ENCODE measurements around the gene LAMB3.

The LAMB3 gene

GRCh38 chr1:209617755-209618154 lies 34.5 kb downstream of the LAMB3 start:
- H3K36me3 ChIP-seq (ENCODE audit: low read length) = no peaks in the 10 kb centered on the region
- H3K79me2 ChIP-seq (ENCODE audit: insufficient read depth, low read length) = no peaks in the 10 kb centered on the region
- H3K27ac ChIP-seq (ENCODE audit: low read depth, low read length) = no peak overlapping the region
- no peaks in the 10 kb centered on the region for H3K9me3 ChIP-seq (ENCODE audit: insufficient read depth, low read length)
- no peaks in the 10 kb centered on the region for H3F3A ChIP-seq (ENCODE audit: insufficient read depth)
- no peak overlapping the region for H2AFZ ChIP-seq (ENCODE audit: low read depth, low read length, severe bottlenecking)
- TF ChIP-seq CTCF (IDR thresholded peaks at IDR 0.05; ENCODE audit: insufficient read depth, low read length, poor library complexity, severe bottlenecking) = no peak
- TF ChIP-seq EZH2phosphoT487 (conservative IDR thresholded peaks at IDR 0.05; ENCODE audit: low read length) = no peak
- no peak overlapping the region for H3K9ac ChIP-seq (ENCODE audit: low read length)
- H4K20me1 ChIP-seq (ENCODE audit: low read depth, low read length) = no peaks in the 10 kb centered on the region
- H3K4me2 ChIP-seq (ENCODE audit: low read depth, low read length, poor library complexity, severe bottlenecking) = no peak overlapping the region
- no peak overlapping the region for H3K4me3 ChIP-seq (ENCODE audit: insufficient read depth, low read length, poor library complexity, severe bottlenecking)
- H3K27me3 ChIP-seq (ENCODE audit: low read length) = no peaks in the 10 kb centered on the region
- H3K9me2 ChIP-seq (replicated peaks; ENCODE audit: insufficient read depth, low read length) = no peaks in the 10 kb centered on the region

- no peak for TF ChIP-seq CTCF (IDR thresholded peaks at IDR 0.05; ENCODE audit: insufficient read depth, low read length, poor library complexity, severe bottlenecking)
- no peaks in the 10 kb centered on the region for H3K27me3 ChIP-seq (ENCODE audit: low read length)
- no peaks in the 10 kb centered on the region for H3K79me2 ChIP-seq (ENCODE audit: insufficient read depth, low read length)
- no peaks in the 10 kb centered on the region for H3F3A ChIP-seq (ENCODE audit: insufficient read depth)
- H3K9me3 ChIP-seq (ENCODE audit: insufficient read depth, low read length) = no peaks in the 10 kb centered on the region
- H3K27ac ChIP-seq (ENCODE audit: low read depth, low read length) = no peak overlapping the region
- no peak overlapping the region for H3K4me3 ChIP-seq (ENCODE audit: insufficient read depth, low read length, poor library complexity, severe bottlenecking)
- no peaks in the 10 kb centered on the region for H3K36me3 ChIP-seq (ENCODE audit: low read length)
- no peak overlapping the region for H3K4me2 ChIP-seq (ENCODE audit: low read depth, low read length, poor library complexity, severe bottlenecking)
- no peak overlapping the region for H2AFZ ChIP-seq (ENCODE audit: low read depth, low read length, severe bottlenecking)
- H3K9ac ChIP-seq (ENCODE audit: low read length) = no peak overlapping the region
- no peaks in the 10 kb centered on the region for H4K20me1 ChIP-seq (ENCODE audit: low read depth, low read length)
- H3K9me2 ChIP-seq (replicated peaks; ENCODE audit: insufficient read depth, low read length) = no peaks in the 10 kb centered on the region
These were observed 35.1 kb downstream of the LAMB3 start for GRCh38 chr1:209617047-209617673.

DNA sequence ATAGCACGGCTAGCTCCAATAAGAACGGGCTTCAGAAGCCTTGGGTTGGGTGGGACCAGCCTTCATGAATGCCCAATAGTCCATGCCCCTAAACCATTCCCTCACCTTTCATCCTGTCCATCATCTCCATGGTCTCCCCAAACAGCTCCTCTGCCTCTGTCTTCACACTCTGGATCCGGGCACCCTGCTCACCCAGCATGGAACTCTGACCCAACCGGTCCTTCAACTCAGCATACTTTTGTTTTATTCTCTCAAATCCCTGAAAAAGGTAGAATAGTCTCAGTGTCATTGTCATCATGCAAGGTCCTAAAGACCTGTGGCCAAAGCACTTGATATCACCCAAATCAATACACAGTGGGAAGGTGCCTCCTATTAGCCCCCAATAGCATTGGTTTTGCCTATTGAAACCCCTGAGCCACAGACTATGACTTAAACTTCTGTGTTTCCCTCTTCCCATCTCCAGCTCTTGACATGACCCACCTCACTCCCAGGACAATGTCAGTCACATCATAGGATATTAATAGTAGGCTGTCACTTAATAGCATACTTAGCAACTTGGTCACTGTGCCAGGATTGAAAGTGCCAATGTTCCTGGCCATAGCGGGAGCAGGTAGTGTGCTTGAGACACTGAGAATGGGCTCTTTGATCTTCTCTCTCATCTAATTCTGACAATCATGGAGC lies 35.7 kb downstream of the LAMB3 start:
- Histone ChIP-seq H3F3A (ENCODE audit: insufficient read depth) (no peaks in the 10 kb centered on the region), H2AFZ (ENCODE audit: low read depth, low read length, severe bottlenecking) (no peak overlapping the region), H3K9ac (ENCODE audit: low read length) (no peak overlapping the region), H3K4me2 (ENCODE audit: low read depth, low read length, poor library complexity, severe bottlenecking) (no peak overlapping the region), H3K4me3 (ENCODE audit: insufficient read depth, low read length, poor library complexity, severe bottlenecking) (no peak overlapping the region), H3K9me2 (replicated peaks; ENCODE audit: insufficient read depth, low read length) (no peaks in the 10 kb centered on the region), H3K27ac (ENCODE audit: low read depth, low read length) (no peak overlapping the region), H3K27me3 (ENCODE audit: low read length) (no peaks in the 10 kb centered on the region), H4K20me1 (ENCODE audit: low read depth, low read length) (no peaks in the 10 kb centered on the region), H3K79me2 (ENCODE audit: insufficient read depth, low read length) (no peaks in the 10 kb centered on the region), H3K36me3 (ENCODE audit: low read length) (no peaks in the 10 kb centered on the region), H3K9me3 (ENCODE audit: insufficient read depth, low read length) (no peaks in the 10 kb centered on the region)
- TF ChIP-seq EZH2phosphoT487 (conservative IDR thresholded peaks at IDR 0.05; ENCODE audit: low read length) (no peak), CTCF (IDR thresholded peaks at IDR 0.05; ENCODE audit: insufficient read depth, low read length, poor library complexity, severe bottlenecking) (no peak)

Measured in SU-DHL-6 (cell line).